ENCODE results near the gene DOK7. TPM values are rescaled to one million over a fixed set of nuclear protein-coding genes. Genes with fewer than 3 reads are reported as not detected.

DOK7 gene
- polyA plus RNA-seq, 1 donor (not counting 4 experiments of a cell fraction or from before 2014, with no cell fraction given): 0.13 TPM

DNA sequence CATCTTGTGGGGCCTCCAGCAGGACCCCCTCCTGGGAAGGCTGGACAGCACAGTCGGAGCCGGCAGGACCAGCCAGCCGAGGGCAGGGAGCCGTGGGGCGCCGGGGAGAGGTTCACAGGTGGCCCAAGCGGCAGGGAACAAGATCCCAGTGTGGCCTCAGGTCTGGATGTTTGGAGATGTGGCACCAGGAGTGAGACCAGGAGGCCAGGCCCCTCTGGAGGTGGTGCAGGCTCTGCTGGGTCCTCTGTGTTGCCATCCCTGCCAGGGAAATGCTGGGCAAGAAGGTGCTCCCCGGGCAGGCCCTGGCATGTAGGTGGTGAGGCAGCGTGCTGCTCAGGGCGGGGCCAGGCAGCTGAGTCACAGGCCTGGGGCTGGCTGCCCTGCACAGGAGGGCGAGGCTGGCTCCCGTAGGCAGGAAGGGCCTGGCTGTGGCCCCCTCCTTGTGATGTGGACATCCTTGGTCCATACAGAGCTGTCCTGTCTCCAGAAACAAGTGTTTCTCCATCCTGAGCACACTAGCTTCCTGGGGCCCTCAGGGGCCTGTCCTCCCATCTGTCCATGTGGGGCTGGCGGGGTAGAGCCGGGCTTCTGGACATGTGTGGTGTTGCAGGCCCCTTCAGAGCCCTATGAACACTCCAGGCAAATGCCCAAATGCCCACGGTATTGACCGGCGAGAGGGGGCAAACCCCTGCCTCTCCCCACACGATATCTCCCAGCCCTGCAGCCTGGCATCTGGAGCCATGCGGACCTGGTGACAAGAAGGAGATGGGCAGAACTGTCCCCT, 26.1 kb upstream of the DOK7 start:
- Histone ChIP-seq H3K4me2 (ENCODE audit: control insufficient read depth, extremely low read depth, insufficient read depth, low read depth, low read length) (peak overlapping the region; percentile 74), H3K27me3 (ENCODE audit: control insufficient read depth, extremely low read depth, insufficient read depth, low read length) (no peaks in the 10 kb centered on the region), H3K4me1 (ENCODE audit: control insufficient read depth, extremely low read depth, insufficient read depth, low read length) (peaks cover 31% of the 10 kb centered on the region), H3K9me3 (ENCODE audit: control insufficient read depth, low read depth, low read length) (no peaks in the 10 kb centered on the region), H3K36me3 (ENCODE audit: control insufficient read depth in 2 of 2, extremely low read depth in 1 of 2, insufficient read depth in 2 of 2, low read length in 2 of 2) (peaks cover 0 to 1% of the 10 kb centered on the region in 2 experiments), H3K9ac (ENCODE audit: control insufficient read depth, extremely low read depth, insufficient read depth, low read length) (peak overlapping the region; percentile 37), H4K20me1 (ENCODE audit: control insufficient read depth, extremely low read depth, insufficient read depth, low read length) (no peaks in the 10 kb centered on the region), H3K9me1 (ENCODE audit: control insufficient read depth, extremely low read depth, insufficient read depth, low read length) (no peaks in the 10 kb centered on the region), H3K4me3 (ENCODE audit: control insufficient read depth in 2 of 3, extremely low read depth in 1 of 3, insufficient read depth in 2 of 3, low read depth in 1 of 3, low read length in 3 of 3) (peak overlapping the region in 2 of 3 experiments; percentile 35 to 43), H2AFZ (ENCODE audit: control insufficient read depth, low read length) (peak overlapping the region; percentile 30), H3K79me2 (ENCODE audit: control insufficient read depth, insufficient read depth, low read length) (no peaks in the 10 kb centered on the region), H3K27ac (ENCODE audit: control insufficient read depth, insufficient read depth, low read length) (peak overlapping the region; percentile 36)
- dilution Hi-C loops (cut with MboI; ENCODE audit: extremely low pct_ligation_motif_present, low sequenced_read_pairs): no loop called here
- TF ChIP-seq, protein P1, sequence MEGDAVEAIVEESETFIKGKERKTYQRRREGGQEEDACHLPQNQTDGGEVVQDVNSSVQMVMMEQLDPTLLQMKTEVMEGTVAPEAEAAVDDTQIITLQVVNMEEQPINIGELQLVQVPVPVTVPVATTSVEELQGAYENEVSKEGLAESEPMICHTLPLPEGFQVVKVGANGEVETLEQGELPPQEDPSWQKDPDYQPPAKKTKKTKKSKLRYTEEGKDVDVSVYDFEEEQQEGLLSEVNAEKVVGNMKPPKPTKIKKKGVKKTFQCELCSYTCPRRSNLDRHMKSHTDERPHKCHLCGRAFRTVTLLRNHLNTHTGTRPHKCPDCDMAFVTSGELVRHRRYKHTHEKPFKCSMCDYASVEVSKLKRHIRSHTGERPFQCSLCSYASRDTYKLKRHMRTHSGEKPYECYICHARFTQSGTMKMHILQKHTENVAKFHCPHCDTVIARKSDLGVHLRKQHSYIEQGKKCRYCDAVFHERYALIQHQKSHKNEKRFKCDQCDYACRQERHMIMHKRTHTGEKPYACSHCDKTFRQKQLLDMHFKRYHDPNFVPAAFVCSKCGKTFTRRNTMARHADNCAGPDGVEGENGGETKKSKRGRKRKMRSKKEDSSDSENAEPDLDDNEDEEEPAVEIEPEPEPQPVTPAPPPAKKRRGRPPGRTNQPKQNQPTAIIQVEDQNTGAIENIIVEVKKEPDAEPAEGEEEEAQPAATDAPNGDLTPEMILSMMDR (optimal IDR thresholded peaks at IDR 0.05 in 1 of 3, IDR thresholded peaks at IDR 0.05 in 1 of 3, conservative IDR thresholded peaks at IDR 0.05 in 1 of 3; ENCODE audit: extremely low read depth in 1 of 3, insufficient read depth in 2 of 3, low read length in 3 of 3): no peak
- TF ChIP-seq EZH2 (IDR thresholded peaks at IDR 0.05; ENCODE audit: low read length): no peak
- peak; percentile 78 for DNase-seq (ENCODE audit: low read depth, low spot score)
- peak; percentile 97 for FAIRE-seq

DNA sequence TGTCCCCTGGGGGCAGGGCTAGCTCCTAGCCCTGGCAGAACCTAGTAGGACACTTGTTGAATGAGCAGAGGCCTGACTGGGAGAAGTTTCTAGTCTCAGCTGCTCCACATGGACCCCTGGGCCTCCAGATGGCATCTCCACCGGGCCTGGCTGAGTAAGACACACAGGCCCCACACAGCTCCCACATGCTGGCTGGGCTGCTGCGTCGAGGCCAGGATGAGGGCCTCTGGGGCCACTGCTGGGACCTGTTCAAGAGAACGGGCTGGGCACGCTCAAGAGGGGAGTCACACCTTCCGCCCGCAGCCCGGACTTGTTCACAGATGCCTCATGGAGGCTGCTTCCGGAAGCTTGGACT, 25.5 kb upstream of the DOK7 start:
- DNase-seq (ENCODE audit: low read depth, low spot score) (peak; percentile 74), FAIRE-seq (no peak)

More for the DNA sequence above, 25.5 kb upstream of the DOK7 start:
- Histone ChIP-seq H3K4me3 (ENCODE audit: control insufficient read depth in 2 of 3, extremely low read depth in 1 of 3, insufficient read depth in 2 of 3, low read depth in 1 of 3, low read length in 3 of 3) (peak overlapping the region in 1 of 3 experiments; percentile 26), H2AFZ (ENCODE audit: control insufficient read depth, low read length) (peak overlapping the region; percentile 49), H3K27me3 (ENCODE audit: control insufficient read depth, extremely low read depth, insufficient read depth, low read length) (no peaks in the 10 kb centered on the region), H3K4me1 (ENCODE audit: control insufficient read depth, extremely low read depth, insufficient read depth, low read length) (peaks cover 31% of the 10 kb centered on the region), H4K20me1 (ENCODE audit: control insufficient read depth, extremely low read depth, insufficient read depth, low read length) (no peaks in the 10 kb centered on the region), H3K9ac (ENCODE audit: control insufficient read depth, extremely low read depth, insufficient read depth, low read length) (no peak overlapping the region), H3K9me1 (ENCODE audit: control insufficient read depth, extremely low read depth, insufficient read depth, low read length) (no peaks in the 10 kb centered on the region), H3K27ac (ENCODE audit: control insufficient read depth, insufficient read depth, low read length) (peak overlapping the region; percentile 22), H3K4me2 (ENCODE audit: control insufficient read depth, extremely low read depth, insufficient read depth, low read depth, low read length) (peak overlapping the region; percentile 37), H3K79me2 (ENCODE audit: control insufficient read depth, insufficient read depth, low read length) (no peaks in the 10 kb centered on the region), H3K9me3 (ENCODE audit: control insufficient read depth, low read depth, low read length) (no peaks in the 10 kb centered on the region), H3K36me3 (ENCODE audit: control insufficient read depth in 2 of 2, extremely low read depth in 1 of 2, insufficient read depth in 2 of 2, low read length in 2 of 2) (peaks cover 0 to 1% of the 10 kb centered on the region in 2 experiments)
- TF ChIP-seq, protein P1 (optimal IDR thresholded peaks at IDR 0.05 in 1 of 3, IDR thresholded peaks at IDR 0.05 in 1 of 3, conservative IDR thresholded peaks at IDR 0.05 in 1 of 3; ENCODE audit: extremely low read depth in 1 of 3, insufficient read depth in 2 of 3, low read length in 3 of 3): no peak
- no peak for TF ChIP-seq EZH2 (IDR thresholded peaks at IDR 0.05; ENCODE audit: low read length)
- dilution Hi-C loops (cut with MboI; ENCODE audit: extremely low pct_ligation_motif_present, low sequenced_read_pairs): no loop called here
